DND-41 (cell line): Measurements from ENCODE around the gene RIN3.

ENCODE experiments used
- CTCF ChIP-seq: IDR thresholded peaks from 2 replicates; pipeline ENCODE4 v1.5.1; 2012; ENCODE audit warnings: borderline replicate concordance, low read length, moderate library complexity, mild to moderate bottlenecking; ENCODE audit not compliant: poor library complexity, severe bottlenecking; ENCODE audit errors: extremely low read depth
- EZH2 ChIP-seq: IDR thresholded peaks from 3 replicates; pipeline ENCODE4 v1.6.1; 2012; ENCODE audit warnings: borderline replicate concordance, low read depth, mild to moderate bottlenecking, moderate library complexity, low read length, inconsistent platforms; ENCODE audit not compliant: severe bottlenecking

DNA sequence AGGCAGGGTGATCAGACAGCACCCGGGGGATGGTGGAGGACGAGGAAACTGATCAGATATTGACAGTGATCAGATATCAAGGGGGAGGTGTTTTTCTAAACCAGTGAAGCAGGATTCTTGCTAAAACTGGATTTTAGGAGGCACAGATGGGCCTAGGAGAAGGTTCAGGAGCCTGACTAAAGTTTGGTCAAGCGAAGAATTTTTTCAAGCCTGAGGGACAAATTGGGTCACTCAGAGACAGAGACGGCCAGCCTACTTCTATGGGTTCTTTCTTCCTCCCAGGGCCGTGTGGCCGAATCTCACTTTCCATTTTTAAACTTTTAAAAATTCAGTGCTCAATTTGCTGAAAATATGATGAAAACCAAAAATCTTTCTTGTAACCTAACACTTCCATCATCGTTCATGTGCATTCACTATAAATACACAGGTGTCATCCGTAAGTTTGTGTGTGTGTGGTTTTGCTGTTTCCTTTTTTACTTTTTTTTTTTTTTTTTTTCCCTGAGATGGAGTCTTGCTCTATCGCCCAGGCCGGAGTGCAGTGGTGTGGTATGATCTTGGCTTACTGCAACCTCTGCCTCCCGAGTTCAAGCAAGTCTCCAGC, 68.5 kb downstream of the RIN3 start:
- TF ChIP-seq CTCF (no peak), EZH2 (no peak)
